ENCODE measurements around the gene DHX29.
A peak's percentile ranks its signal among the peaks of the same experiment; 100 is the strongest.

DNA sequence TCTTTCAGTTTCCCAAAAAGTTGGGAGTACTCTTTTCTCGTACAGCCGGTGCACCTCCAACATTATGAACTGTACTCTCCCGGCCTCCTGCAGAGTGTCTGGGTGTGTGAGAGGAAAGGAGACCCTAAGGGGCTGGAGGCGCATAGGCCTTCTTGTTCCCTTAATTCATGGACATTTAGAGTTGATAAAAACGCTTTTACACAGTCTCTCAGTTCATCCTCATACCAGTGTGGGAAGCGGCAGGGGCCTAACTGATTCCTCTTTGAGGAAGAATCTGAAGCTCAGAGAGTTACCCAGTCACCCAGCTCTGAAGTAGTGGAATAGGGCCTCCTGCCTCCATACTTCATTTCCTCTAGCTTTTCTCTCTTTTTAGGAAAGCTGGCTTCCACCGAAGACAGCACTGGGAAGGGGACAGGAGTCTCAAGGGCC, 83.7 kb downstream of the DHX29 start:
- TF ChIP-seq, protein P1, sequence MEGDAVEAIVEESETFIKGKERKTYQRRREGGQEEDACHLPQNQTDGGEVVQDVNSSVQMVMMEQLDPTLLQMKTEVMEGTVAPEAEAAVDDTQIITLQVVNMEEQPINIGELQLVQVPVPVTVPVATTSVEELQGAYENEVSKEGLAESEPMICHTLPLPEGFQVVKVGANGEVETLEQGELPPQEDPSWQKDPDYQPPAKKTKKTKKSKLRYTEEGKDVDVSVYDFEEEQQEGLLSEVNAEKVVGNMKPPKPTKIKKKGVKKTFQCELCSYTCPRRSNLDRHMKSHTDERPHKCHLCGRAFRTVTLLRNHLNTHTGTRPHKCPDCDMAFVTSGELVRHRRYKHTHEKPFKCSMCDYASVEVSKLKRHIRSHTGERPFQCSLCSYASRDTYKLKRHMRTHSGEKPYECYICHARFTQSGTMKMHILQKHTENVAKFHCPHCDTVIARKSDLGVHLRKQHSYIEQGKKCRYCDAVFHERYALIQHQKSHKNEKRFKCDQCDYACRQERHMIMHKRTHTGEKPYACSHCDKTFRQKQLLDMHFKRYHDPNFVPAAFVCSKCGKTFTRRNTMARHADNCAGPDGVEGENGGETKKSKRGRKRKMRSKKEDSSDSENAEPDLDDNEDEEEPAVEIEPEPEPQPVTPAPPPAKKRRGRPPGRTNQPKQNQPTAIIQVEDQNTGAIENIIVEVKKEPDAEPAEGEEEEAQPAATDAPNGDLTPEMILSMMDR (conservative IDR thresholded peaks at IDR 0.05 in 1 of 2, IDR thresholded peaks at IDR 0.05 in 1 of 2; ENCODE audit: low read depth in 1 of 2, low read length in 2 of 2), result no peak
- peak; percentile 11 for TF ChIP-seq EZH2 (IDR thresholded peaks at IDR 0.05; ENCODE audit: low read length, missing control alignments)
